IPS-18c (cell line): ENCODE data around the gene HOXB5.

Source experiments
- H3K4me3 ChIP-seq: 2 replicates; pipeline ENCODE4 v1.7.0; 2013; ENCODE audit warnings: low read depth, mild to moderate bottlenecking, low read length, moderate library complexity; ENCODE audit not compliant: insufficient read depth
- H3K9me3 ChIP-seq: one replicate; pipeline ENCODE4 v1.6.1; 2013; ENCODE audit warnings: mild to moderate bottlenecking, low read length, moderate library complexity; ENCODE audit not compliant: control insufficient read depth, insufficient read depth

HOXB5 gene

DNA sequence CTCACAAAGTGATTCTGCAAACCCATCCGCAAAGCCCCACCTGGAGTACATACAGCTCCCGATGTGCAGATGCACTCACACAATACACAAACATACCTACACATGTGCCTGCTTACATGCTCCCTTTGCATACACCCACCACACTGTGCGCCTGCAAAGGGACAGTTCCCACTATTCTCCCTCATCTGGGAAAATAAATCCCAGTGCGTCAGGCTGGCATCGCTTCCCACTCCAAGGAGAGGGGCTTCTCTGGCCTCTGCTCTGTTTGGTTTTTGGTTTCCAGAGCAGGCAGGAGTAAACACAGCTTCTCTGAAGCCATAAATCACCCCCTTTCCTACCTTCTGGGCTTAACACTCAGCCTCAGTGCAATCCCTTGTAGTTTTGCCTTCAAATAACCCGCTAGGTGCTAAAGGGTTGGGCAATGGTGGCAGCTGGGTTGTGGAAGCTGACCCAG lies 30.2 kb downstream of the HOXB5 start:
- Histone ChIP-seq H3K9me3 (no peaks in the 10 kb centered on the region), H3K4me3 (no peak overlapping the region)

DNA sequence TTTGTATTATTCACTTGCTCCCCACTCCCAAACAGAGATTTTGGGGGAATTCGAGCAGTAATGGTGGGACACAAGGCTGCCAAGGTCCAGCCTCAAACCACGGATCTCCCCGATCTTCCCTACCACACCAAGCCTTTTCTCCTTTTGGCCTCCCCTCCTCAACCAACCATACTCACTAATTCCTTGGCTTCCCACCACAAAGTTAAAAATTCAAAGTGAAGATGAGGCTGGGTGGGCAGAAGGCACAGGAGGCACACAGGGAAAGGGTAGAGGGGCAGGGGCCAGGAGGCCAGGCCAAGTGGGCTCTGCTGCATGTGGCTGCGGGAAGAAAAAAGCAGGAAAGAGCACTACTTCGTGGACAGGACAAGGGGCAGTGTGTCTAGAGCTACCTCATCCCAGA lies 30.6 kb downstream of the HOXB5 start:
- no peak overlapping the region for H3K4me3 ChIP-seq

DNA sequence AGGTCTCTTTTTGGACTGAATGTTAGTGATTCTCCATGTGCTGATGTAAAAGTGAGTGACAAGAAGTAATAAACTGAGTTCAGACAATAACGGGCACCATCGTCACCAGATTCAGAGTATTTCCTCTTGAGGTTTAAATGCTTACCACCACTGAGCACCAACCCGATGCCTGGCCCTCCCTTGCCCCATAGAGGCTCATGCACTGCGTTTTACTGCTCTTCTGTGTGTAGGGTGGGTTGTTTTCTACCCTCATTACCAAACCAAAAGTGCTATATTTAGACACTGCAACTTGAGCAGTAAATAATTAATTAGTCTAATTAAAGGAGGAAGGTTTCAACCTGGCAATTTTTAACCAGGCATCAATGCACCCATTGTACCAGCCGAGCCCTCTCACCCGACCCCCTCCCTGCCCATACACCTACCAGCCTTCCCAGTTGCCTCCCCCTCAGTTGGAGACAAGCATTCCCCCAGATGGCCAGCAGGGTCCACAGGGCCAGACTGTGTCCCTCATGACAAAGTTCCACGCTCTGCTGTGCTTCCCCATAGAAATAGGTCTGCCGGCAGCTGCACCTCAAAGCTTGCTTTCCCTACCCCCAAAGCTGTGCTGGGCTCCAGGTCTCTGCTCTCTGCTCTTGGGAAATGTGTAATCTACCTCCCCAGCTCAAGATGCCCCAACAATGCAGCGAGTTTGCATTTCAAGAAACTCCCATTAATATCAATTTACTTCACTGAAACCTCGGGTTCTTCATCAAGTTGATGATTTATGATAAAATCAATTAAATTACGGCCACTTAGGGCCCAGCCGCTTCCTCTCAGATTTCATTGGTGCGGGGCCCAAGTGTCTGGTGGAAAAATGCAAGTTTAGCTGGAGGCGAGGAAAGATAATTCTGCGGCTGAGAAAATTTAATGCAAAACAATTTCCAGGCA lies 31.4 kb downstream of the HOXB5 start:
- Histone ChIP-seq H3K9me3 (no peaks in the 10 kb centered on the region), H3K4me3 (no peak overlapping the region)

More for the DNA sequence above, 30.6 kb downstream of the HOXB5 start:
- H3K9me3 ChIP-seq: no peaks in the 10 kb centered on the region

DNA sequence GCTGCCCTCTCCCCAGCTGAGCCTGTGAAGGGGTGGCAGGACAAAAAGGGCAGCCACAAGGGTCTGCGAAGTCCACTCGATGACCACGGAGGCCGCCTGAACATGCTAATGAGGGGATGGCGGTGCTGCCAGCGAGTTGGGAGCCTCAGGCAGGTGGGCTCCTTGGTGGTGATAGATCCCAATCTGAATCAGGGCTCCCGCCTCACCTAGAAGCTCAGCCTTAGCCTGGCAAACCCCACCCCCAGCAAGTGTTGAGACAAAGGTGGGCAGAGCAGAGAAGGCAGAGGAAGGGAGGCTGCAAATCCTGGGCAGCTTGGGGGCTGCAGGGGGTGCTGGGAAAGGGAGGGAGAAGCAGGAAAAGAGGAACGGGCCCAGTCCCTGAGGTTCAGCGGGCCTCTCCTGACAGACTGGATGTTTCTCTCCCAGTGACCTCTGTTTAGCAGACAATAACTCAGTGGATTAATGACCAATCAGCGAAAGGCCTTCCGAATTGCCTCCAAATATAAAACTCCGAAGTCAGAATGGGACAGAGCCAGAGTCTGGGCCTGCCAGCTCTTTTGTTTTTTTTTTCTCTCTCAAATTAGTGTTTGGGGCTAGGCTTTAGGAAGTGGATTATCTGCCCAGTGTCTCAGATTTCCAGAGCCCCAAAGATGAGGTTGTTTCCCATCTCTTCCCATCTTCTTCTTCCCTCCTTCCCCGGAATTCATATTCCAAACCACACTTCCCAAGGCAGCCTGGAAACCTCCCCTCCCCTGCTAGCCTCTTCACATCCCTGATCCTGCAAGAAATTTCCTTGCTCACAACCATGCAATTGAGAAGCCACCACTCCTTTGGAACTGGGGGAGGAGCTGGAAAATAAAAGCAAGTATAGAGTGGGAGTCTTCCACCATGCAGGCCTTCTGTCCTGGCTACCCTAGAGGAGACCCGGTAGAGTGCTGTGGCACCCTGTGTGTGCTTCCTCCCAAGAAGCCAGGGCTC lies 33.5 kb downstream of the HOXB5 start:
- no peaks in the 10 kb centered on the region for H3K9me3 ChIP-seq
- no peak overlapping the region for H3K4me3 ChIP-seq

DNA sequence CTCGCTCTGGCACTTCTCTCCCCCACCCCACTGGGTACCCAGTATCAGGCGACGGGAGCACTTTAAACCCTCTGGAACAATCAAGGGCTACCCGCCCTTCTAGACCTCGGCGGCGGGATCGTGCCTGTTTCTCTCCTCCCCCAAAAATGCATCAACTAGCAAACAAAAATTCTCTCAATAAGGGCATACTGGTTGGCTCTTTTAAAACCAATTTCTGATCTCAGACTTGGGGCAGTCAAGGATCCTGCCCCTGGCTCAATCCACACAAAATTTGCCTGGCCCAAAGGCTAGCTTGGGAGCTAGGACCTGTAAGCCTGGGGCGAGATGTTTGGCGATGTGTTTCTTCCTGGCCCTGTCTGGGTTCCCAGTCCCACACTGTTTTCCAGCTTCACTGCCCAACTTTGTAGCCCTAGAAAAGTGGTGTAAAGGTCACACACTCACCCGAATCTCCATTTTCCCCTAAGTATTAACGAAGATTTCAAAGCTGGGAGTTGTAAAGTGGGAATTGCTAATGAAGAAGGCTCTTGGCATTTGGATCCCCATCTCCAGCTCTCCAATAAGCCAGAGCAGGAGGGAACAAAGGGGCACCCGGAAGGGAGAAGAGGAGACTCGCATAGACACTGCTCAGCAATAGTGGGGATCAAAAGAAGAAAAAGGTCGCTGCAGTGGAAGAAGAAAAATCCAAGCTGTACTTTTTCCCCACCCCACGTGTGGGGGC lies 34.3 kb downstream of the HOXB5 start:
- H3K4me3 ChIP-seq: no peak overlapping the region

DNA sequence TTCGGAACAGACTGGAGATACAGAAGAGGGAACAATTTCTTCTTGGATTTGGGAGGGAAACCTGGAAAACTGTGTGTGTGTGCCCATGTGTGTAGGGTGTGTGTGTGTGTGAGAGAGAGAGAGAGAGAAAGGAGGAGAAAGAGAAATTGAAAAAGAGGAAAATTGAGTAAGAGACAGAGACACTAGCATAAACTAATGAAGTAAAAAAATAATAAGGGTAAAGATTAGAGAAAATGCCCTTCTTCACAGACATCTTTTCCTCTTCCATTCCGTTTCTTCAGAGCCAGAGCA lies 34.8 kb downstream of the HOXB5 start:
- no peaks in the 10 kb centered on the region for H3K9me3 ChIP-seq
- no peak overlapping the region for H3K4me3 ChIP-seq

More for the DNA sequence above, 34.3 kb downstream of the HOXB5 start:
- H3K9me3 ChIP-seq: no peaks in the 10 kb centered on the region

DNA sequence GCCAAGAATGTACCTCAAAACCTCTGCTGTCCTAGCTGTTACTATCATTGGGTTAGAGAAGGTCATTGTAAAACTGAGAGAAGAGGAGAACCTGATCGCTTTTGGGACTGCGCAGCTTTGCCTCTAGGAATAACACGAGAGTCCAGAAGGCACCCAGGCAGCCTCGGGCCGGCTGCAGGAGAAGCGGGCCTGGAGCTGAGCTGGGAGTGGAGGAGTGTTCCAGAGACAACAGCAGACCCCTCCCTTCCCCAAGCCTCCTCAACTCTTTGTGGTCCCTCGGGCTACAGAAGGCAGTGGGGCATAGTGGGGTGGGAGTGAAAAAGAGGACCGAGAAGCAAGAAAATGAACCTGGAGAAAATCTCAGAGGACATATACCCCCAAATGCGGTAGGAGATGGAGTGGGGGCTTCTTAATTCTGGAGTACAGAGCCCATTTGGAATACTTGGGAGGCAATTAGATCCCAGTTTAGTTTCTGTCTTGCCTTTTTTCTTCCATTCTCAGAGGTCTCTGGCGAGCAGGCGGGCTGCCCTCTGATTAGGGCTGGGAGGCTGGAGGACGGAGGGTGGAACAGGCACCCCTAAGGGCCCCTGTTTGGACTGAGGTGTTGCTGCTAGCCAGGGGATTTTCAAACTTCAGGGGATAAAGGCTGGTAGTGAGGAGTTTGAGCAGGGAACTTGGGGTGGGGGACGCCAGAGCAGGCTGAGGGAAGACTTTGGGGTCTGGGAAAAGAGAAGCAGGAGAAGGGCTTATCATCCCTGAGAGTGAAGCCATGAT lies 35.3 kb downstream of the HOXB5 start:
- Histone ChIP-seq H3K4me3 (no peak overlapping the region), H3K9me3 (no peaks in the 10 kb centered on the region)

DNA sequence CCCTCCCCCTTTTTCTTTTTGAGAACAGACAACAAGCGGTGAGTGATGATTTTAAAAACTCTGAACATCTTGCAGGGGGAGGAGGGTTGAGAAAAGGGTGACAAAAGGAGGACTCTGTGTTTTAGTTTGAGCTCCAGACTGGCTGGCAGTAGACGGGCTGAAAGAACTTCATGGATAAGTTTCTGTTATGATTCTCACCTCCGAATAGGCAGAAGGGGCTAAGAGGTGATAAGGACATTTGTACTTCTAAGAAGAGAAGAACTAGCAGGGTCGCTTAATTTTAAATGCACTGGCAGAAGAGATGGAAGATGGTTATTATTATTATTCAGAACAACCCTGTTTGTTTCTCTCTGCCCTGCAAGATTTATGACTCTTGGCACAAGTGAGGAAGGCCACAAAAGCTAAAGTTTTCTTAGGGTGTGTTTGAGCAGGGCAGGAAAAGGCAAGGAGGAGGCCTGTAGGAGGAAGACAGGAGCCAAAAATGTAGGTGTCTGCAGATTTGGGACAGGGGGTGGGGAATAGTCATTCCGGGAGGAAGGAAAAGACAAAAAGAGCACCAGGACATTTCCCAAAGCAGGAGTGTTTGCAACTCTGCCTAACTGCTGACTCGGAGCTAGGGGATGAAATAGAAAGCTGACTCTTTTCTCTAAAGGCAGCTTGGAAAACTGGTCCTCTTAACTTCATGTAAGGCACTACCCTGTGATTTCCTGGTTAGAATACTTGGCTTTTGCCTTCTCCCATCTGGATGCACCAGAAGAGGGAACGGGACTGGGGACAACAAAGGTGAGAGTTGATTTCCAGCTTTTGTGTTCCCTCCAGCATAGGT lies 36.8 kb downstream of the HOXB5 start:
- Histone ChIP-seq H3K9me3 (no peaks in the 10 kb centered on the region), H3K4me3 (no peak overlapping the region)

DNA sequence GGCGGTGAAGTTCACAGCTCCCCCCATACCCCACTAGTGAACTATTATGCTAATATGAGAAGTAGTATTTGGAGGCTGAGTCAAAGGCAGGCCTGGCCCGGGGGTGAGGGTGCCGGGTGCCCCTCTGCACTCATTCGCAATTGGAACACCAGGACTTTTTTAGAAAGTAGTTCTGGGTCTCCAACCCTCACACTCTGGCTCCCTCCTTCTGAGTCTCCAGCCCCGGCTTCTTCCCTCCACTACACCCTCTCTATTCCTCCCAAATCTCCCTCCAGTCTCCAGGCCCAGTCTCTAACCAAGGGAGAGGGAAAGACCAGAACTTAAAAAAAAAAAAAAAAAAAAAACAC lies 37.4 kb downstream of the HOXB5 start:
- Histone ChIP-seq H3K9me3 (no peaks in the 10 kb centered on the region), H3K4me3 (no peak overlapping the region)

DNA sequence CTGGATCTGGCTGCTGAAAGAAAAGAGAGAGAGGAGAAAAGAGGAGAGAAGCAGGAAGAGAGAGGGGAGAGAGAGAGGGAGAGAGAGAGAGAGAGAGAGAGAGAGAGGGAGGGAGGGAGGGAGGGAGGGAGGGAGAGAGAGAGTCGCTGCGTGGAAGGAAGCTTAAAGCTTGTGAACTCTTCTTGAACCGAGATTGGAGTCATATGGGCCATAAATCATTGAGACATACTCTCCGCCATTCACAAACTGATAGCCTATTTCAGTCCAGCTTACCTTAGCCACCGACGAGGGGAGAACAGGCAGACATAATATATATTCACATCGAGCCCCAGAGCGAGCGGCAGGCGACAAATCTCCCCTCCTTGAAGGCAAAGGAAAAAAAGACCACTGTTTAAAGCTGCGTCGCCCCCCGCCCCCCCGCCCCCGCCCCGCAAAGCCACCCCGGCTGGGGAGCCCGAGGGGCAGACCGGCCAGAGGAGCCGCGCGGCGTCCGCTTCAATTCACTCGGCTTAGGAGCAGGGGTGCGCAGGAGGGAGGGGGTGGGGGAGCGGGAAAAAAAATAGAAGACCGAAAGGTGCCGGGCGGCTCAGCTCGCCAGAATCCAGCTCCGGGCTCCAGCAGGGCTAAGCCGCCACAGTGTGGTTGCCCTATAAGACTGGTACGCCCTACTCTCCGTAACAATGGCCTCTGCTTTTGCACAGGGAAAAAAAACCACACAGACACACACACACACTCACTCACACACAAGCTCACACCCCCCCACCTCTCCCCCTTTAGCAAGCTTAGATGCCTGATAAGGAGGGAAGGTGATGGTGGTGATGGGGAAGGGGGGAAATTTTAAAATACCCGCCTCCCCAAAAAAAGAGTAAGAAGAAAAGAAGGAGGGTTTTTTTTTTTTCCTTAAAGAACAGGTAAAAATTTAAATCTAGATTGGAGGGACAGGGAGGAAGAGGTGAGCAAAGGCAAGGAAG lies 38.0 kb downstream of the HOXB5 start:
- H3K9me3 ChIP-seq: no peaks in the 10 kb centered on the region

DNA sequence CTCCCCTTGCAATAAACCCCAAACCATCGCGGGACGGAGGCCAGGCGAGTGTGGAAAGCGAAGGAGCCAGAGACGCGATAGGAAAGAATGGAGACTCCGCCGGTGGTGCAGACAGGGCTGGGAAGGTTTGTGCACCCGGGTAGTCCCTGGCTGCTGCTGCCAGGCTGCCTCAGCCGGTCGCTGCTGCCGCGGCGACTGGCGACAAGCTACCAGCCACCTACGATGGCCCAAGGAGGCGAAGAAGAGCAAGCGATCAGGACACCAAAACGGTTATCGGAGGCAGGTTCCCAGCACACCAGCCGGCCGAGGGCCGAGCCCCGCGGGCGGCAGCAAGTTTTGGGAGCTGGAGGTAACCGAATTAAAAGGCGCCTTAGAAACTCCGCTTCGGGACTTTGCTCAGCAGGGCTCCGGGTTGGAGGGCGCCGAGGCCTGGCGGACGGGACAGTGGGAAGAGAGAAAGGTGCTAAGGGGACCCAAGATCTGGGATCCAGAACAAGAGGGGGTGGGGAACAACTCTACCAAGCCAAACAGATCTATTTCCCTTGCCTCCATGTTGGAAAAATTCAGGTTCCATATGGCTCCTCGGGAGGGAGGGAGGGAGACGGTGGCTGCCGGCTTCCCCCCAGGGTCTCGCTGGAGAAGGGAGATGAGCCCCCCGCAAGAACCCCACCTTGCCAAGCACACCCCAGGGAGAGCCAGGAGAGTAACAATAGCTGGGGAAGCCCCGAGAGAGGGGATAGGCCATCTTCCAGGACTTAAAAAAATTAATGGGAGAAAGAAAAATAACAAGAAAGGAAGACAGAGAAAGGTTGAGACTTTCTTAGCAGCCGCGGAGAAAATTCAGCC lies 38.9 kb downstream of the HOXB5 start:
- Histone ChIP-seq H3K9me3 (no peaks in the 10 kb centered on the region), H3K4me3 (no peak overlapping the region; the same call in 1 of the 2 replicates)

More for the DNA sequence above, 38.0 kb downstream of the HOXB5 start:
- H3K4me3 ChIP-seq: no peak overlapping the region; the same call in 1 of the 2 replicates

DNA sequence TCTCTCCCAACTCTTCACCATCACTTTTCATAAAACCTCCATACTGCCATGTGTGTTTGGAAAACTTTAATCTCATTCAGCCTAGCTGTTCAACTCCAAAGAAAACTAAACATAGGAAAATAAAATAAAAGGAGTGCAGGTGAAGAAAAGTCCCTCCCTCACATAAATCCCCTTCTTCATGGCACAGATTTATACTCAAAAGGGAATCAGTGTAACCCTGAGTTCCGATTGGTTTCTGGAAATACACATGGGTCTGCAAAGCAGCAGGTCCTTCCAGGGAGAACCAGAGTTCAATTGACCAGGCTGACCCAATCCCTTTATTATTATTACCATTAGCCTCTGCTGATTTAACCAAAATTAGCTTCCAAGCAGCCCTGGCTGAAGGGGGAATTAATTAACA lies 39.8 kb downstream of the HOXB5 start:
- Histone ChIP-seq H3K4me3 (no peak overlapping the region), H3K9me3 (no peaks in the 10 kb centered on the region)

DNA sequence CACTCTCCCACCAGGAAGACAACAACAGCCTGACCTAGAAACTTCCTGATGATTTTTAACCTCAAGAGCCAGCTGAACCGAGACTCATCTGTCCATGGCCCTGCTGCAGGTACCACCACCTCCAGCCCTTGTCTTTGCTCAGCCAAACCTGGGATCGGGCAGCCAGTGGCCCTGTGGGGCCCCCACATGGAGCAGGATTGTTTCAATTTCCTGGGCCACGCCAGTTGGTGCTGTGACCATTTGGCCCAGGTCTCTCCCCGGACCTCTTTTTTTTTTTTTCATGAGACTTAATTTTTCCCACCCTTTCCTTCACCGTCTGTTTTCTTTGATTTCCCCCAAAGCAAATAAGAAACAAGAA lies 40.4 kb downstream of the HOXB5 start:
- Histone ChIP-seq H3K4me3 (no peak overlapping the region), H3K9me3 (no peaks in the 10 kb centered on the region)

DNA sequence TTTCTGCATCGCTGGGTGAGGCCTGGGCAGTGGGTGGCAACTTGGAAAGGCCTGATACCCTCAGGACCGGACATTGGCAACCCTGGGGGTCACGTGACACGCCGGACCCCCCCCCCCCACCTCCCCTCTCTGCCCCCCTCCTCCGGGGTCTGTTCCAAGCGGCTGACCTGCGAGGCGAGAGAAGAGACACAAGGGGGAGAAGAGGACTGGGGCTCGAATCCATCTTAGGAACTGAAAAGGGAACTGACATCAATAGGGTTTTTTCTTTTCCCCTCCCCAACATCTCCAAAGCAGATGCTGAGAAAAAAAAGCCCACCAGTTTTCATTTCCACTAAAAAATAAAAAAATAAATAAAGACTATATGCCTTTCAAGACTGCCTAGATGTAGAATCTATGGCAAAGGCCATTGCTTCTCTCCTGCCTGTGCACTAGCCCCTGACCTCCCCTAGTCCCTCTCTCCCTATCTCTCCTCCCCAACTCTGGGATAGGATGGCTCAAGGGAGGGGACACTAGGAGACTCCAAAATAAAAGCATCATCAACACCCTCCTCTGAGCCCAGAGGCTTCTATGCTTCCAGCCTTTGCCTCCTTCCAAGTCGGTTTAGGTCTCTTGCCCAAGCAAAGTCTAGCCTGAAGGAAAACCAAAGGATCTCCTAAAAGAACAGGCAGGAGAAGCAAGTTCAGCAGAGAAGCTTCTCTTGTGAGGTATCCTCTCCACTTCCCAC lies 41.0 kb downstream of the HOXB5 start:
- Histone ChIP-seq H3K9me3 (no peaks in the 10 kb centered on the region), H3K4me3 (no peak overlapping the region)
